Transverse colon (tissue), 4 donors: ENCODE measurements around the gene HEPACAM2. TPM values are rescaled to one million over a fixed set of nuclear protein-coding genes. Genes with fewer than 3 reads are reported as not detected.

Experiments used
- DNase-seq: peaks from one replicate; pipeline ENCODE4 v3.0.0-alpha.2; 2019
- H3K27ac ChIP-seq, 4 donors: fragments of 200-600 bp; sonication (generic); 2 replicates each; pipeline ENCODE4 v1.5.1; 2016 to 2018; ENCODE audit warnings: inconsistent platforms in 4 of 4
- H3K27me3 ChIP-seq: fragments of 200-600 bp; sonication (generic); 2 replicates; pipeline ENCODE4 v1.5.1; 2017; ENCODE audit warnings: inconsistent platforms
- H3K36me3 ChIP-seq, 4 donors: fragments of 200-600 bp; sonication (generic); 2 replicates each; pipeline ENCODE4 v1.5.1; 2017 to 2019; ENCODE audit warnings: inconsistent platforms in 4 of 4
- H3K4me1 ChIP-seq, 4 donors: fragments of 200-600 bp; sonication (generic); 2 replicates each; pipeline ENCODE4 v1.5.1; 2017 to 2020; ENCODE audit warnings: inconsistent platforms in 4 of 4
- H3K4me3 ChIP-seq, 4 donors: fragments of 200-600 bp; sonication (generic); 1 replicate in 1 of 4; 2 replicates in 3 of 4; pipeline versions ENCODE4 v1.5.1 to v1.6.1; 2017 to 2019; ENCODE audit warnings: inconsistent platforms in 4 of 4
- H3K9me3 ChIP-seq, 2 donors: fragments of 200-600 bp; sonication (generic); 2 replicates each; pipeline ENCODE4 v1.5.1; 2017 to 2019; ENCODE audit warnings: inconsistent platforms in 2 of 2
- CTCF ChIP-seq, 5 experiments: fragments of 200-600 bp in 3 of 5; fragments of 450-650 bp in 2 of 5; sonication (generic) in 3 of 5; IDR thresholded peaks; 1 replicate in 2 of 5; 2 replicates in 3 of 5; pipeline ENCODE4 v1.5.1; 2016 to 2017; ENCODE audit warnings: antibody characterized with exemption in 5 of 5, inconsistent platforms in 3 of 5, mild to moderate bottlenecking in 2 of 5, moderate library complexity in 1 of 5
- EP300 ChIP-seq: sonication (generic); formaldehyde crosslinking; IDR thresholded peaks from one replicate; pipeline ENCODE4 v1.6.1; 2017; ENCODE audit warnings: antibody characterized with exemption, low read depth
- POLR2A ChIP-seq: fragments of 450-650 bp; IDR thresholded peaks from one replicate; pipeline ENCODE4 v1.6.1; 2016; ENCODE audit warnings: antibody characterized with exemption, mild to moderate bottlenecking, moderate library complexity
- POLR2AphosphoS5 ChIP-seq, 3 donors: sonication (generic); formaldehyde crosslinking; IDR thresholded peaks; one replicate each; pipeline ENCODE4 v1.6.1; 2016; ENCODE audit warnings: antibody characterized with exemption in 3 of 3
- WGBS, 2 donors: methylation state at CpG; one replicate each; pipeline ENCODE4 v1.1.5; 2018; ENCODE audit warnings: low coverage in 1 of 2; 5-methylcytosine and 5-hydroxymethylcytosine counted together
- in situ Hi-C, 4 donors: fragments of 200-750 bp; cut with MboI; loops; one replicate each; pipeline versions ENCODE4 v1.15.0 to v1.15.1; 2017; ENCODE audit warnings: low sequenced_read_pairs in 3 of 4, low pct_ligation_motif_present in 1 of 4, low pct_unique_long_range_greater_than_20kb in 1 of 4
- intact Hi-C: fragments of 100-400 bp; cut with DNase I; formaldehyde crosslinking; loops from one replicate; pipeline ENCODE4 v1.15.1; 2023; ENCODE audit warnings: low total_unique reads
- total RNA-seq, 4 donors: library from RNA; depleted of rRNA; stranded (reverse); fragments of >200 nt; gene quantifications; one replicate each; pipeline ENCODE4 v1.1.0, GENCODE V29; 2016

The HEPACAM2 gene
- total RNA-seq, 4 donors from 2014 or later: 10.5 to 127 (median 45.1) TPM

GRCh38 chr7:93160410-93160809 is 65.9 kb downstream of the HEPACAM2 start:
- H3K4me1 ChIP-seq: no peaks in the 10 kb centered on the region
- no peak overlapping the region for H3K27ac ChIP-seq
- no peaks in the 10 kb centered on the region for H3K27me3 ChIP-seq
- TF ChIP-seq EP300 (no peak), POLR2A (no peak), POLR2AphosphoS5 (IDR thresholded peaks at IDR 0.05) (no peak), CTCF (IDR thresholded peaks at IDR 0.05) (no peak)
- no peaks in the 10 kb centered on the region for H3K9me3 ChIP-seq
- H3K36me3 ChIP-seq: no peaks in the 10 kb centered on the region
- intact Hi-C loops: no loop called here
- 52% methylated on average over 1 of the region's 1 CpG; no CpG with 5 or more reads in 1 of the 2 donors for WGBS, 2 donors
- H3K4me3 ChIP-seq: no peak overlapping the region
- in situ Hi-C loops: no loop called here
- no peak for DNase-seq

GRCh38 chr7:93159490-93159889 is 66.8 kb downstream of the HEPACAM2 start:
- 67 to 74% methylated on average over 3 of the region's 3 CpGs for WGBS, 2 donors
- TF ChIP-seq CTCF (IDR thresholded peaks at IDR 0.05) (no peak), POLR2A (no peak), POLR2AphosphoS5 (IDR thresholded peaks at IDR 0.05) (no peak), EP300 (no peak)
- no peaks in the 10 kb centered on the region for H3K27me3 ChIP-seq
- no peak overlapping the region for H3K27ac ChIP-seq
- no peaks in the 10 kb centered on the region for H3K9me3 ChIP-seq
- H3K4me1 ChIP-seq: no peaks in the 10 kb centered on the region
- no peak for DNase-seq
- in situ Hi-C loops: no loop called here
- no peak overlapping the region for H3K4me3 ChIP-seq
- H3K36me3 ChIP-seq: no peaks in the 10 kb centered on the region
- intact Hi-C loops: no loop called here

- Histone ChIP-seq H3K27ac (no peak overlapping the region), H3K27me3 (no peaks in the 10 kb centered on the region), H3K36me3 (no peaks in the 10 kb centered on the region), H3K4me1 (no peaks in the 10 kb centered on the region), H3K9me3 (no peaks in the 10 kb centered on the region), H3K4me3 (no peak overlapping the region)
- no peak for DNase-seq
- 43 to 50% methylated on average over 1 of the region's 1 CpG for WGBS, 2 donors
- intact Hi-C loops (no loop called here), in situ Hi-C loops (no loop called here)
- no peak for TF ChIP-seq CTCF (IDR thresholded peaks at IDR 0.05)
- TF ChIP-seq POLR2A: no peak
- no peak for TF ChIP-seq EP300
- no peak for TF ChIP-seq POLR2AphosphoS5 (IDR thresholded peaks at IDR 0.05)
Measured at GRCh38 chr7:93156884-93157283, 69.4 kb downstream of the HEPACAM2 start.

GRCh38 chr7:93150200-93150835 is 76.0 kb downstream of the HEPACAM2 start:
- Histone ChIP-seq H3K27me3 (no peaks in the 10 kb centered on the region), H3K27ac (no peak overlapping the region), H3K4me1 (peaks cover 0 to 29% (median 5%) of the 10 kb centered on the region in 4 donors), H3K36me3 (no peaks in the 10 kb centered on the region), H3K9me3 (no peaks in the 10 kb centered on the region), H3K4me3 (no peak overlapping the region)
- 71 to 85% methylated on average over 1 of the region's 1 CpG for WGBS, 2 donors
- DNase-seq: no peak
- intact Hi-C loops (no loop called here), in situ Hi-C loops (no loop called here)
- TF ChIP-seq CTCF (IDR thresholded peaks at IDR 0.05): no peak
- no peak for TF ChIP-seq POLR2AphosphoS5 (IDR thresholded peaks at IDR 0.05)
- no peak for TF ChIP-seq EP300
- no peak for TF ChIP-seq POLR2A
